HG03521 (cell line): ENCODE results near the gene TSTD1.

Source experiments
- ATAC-seq: cut with Tn5 transposase; IDR thresholded peaks from one replicate; pipeline ENCODE4 v1.9.1; 2021; ENCODE audit warnings: mild to moderate bottlenecking, moderate library complexity; ENCODE audit not compliant: unreplicated experiment

TSTD1 gene, protein sequence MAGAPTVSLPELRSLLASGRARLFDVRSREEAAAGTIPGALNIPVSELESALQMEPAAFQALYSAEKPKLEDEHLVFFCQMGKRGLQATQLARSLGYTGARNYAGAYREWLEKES

DNA sequence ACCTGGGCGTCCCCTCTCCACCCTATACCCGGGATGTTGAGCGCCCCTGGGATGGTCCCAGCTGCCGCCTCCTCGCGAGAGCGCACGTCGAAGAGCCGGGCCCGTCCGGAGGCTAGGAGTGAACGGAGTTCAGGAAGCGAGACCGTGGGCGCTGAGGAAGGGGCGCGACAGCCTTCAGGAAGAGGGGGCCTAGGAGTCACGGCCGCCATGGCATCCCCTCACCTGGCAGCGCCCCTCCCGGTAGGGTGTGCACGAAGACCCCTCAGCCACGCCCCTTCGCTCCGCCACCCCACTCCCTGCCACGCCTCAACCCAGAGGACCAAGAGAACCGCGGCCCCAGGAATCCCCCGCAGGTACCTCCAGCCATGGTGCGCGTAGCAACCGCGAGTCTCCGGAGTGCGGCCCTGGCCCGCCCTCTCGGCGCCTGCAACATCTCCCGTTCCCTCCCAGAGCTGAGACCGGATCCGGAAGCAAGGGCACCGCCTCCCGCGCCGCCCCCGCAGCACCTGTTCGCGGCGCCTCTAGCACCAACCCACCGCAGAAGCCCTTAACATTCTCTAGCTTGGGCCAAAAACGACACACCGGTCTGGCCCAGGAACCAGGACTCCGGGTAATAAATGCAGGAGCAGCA, at the start of gene TSTD1:
Gene TSTD1, minus strand, starts transcription at position 442 of the 631 bp plus-strand sequence. Its CDS starts 75 bp downstream, at position 367.
- ATAC-seq = peak; percentile 80

DNA sequence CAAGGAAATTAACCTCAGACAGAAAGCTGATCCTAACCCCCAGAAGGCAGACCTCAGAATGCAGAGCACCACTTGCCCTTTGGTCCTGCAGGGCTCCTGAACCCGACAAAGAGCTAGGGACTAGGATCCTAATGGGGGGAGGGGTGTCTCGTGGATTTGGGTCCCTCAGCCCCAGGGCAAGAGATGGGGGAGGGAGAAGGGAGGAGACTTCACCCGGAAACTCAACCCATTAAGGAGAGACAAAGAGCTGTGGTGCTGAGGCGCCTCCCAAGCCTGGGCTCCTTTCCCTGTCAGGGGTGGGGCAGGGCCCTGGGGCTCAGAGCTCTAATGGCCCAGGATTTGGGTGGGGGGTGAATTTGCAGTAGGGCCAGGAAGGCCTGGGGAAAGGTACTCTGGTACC, 47.7 kb upstream of the TSTD1 start:
- no peak for ATAC-seq

DNA sequence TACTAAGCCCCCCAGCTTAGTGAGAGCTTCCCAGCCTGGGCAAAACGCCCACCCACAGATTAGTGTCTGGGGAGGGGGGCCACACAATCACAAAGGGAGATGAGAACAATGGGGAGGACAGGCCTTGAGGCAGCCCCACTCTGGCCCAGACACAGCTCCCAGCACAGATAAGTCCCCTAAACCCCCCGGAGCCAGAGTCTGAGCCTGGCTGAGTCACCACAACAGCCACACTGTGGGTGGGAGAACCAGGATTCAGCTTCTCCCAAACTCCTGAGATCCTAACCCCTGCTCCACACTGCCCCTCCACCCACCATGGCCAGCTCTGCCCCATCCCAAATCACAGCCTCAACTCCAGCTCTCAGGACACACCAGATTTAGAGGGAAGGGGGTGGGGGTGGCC, 46.4 kb upstream of the TSTD1 start:
- ATAC-seq = no peak

DNA sequence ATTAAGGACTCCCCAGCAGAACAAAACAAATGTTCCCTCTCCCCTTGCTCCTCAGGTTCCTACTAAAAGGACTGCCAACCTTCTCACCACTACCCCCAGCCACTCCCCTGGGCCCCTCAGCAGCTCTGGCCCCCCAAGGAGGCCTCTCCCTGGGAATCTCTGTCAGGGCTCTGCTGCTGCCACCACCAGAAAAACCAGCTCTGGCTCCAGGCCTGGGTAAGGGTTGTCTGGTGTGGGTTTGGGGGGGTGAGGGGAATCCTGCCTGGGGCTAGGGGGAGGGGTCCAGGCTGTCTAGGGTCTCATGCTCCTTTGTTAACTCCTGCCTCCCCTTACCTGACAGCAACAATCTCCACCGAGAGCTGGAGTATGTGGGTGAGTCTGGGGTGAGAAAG, 45.8 kb upstream of the TSTD1 start:
- no peak for ATAC-seq

DNA sequence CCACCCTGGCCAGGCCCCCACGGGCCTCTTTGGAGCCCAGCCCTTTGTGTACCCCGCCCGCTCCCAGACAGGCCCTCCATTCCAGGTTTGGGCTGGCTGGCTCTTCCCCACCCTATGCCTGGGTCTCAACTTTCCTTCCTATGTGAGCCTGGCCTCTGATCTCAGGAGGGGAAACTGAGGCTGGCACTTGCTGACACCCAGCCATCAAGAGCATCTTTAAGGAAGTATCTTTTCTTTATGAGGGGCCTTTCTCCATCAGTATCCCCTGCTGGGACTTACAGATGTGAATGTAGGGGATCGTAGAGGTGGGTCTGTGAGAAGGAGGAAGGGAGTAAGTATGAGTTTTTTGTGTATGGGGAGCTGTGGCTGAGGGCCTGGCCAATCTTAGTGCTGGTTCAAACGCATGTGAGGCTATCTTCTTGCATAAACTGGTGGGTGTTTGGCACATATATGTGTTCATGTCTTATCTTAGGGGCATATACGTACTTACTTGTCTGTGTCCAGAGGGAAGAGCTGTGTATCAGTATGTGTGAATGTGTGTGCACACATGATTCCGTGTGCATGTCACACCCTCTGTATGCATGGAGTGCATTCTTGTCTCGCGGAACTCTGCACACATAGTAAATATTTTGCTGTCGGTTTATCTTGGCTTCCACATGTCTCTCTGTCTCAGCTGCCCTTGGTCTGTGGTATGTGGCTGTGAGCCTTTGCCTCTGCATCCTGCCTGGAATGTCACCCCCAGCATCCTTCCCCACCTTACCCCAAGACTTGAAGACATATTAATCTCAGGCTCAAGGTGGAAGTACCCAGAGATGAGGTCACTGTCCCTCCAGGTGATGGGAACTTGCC, 45.2 kb upstream of the TSTD1 start:
- ATAC-seq = no peak

DNA sequence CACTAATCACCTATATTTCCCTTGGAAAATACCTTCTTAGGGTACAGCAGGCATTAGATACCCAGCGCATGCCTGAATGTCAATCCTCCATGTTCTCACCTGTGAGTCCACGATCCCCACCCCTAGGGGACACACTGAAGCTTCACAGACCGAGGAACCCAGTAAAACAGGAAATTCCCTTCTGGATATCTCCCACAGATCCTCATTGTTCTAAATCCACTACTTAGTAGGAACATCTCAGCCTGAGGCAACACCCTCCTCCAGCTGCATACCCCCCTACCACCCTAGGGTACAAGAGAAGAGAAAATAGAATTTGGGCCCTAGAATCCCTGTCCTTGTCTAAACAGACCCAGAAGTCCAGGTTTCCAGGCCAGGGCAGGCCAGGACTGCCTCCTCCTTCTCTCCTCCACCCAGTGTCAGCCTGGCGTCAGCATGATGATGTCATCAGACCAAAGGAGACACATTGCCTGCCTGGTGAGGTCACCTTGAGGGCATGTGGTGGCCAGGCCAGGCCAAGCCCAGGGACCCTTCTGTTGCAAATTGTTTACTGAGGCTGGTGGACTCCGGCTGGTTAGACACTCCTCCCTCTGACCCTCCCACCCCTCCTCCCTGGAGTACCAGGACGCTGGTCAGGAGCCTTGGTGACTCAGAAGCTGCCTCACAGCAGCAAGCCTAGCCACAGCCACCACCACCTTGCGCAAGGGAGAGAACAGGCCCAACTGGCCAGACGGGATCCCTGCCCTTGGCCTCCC, 44.4 kb upstream of the TSTD1 start:
- ATAC-seq = no peak

DNA sequence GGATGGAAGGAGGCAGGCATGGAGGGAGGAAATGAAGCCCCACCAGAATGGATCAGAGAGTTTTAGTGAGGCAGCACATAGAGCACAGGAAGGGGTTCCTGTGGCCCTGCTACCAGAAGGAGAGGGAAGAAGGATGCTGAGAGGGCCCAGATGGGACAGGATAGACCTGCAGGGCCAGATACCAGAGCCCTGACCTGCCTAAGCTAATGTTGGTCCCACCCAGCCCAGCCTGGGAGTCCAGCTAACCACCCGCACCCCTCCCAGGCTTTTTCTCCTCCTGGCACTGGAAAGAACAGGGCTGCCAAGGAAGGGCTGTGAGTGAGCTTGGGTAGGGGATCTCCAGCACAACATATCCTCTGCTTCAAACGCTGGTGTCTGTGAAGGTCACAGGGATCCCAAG, 43.7 kb upstream of the TSTD1 start:
- ATAC-seq = no peak

DNA sequence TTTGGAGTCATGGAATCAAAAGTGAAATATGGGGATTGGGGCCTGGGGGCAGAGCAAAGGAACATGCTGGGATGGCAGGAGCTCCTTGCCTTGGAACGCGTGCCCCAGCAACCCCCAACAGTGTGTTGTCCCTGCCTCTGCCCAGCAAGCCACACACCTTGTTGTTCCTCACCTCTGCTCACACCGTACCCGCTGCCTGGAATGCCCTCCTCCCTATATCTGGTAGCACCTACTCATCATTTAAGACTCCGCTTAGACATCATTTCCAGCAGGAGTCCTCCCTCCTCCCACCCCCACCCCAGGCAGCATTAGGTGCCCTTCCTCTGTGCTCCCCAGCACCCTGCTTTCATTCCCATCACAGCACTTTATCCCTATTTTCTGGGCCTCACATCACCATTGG, 42.8 kb upstream of the TSTD1 start:
- ATAC-seq = no peak

DNA sequence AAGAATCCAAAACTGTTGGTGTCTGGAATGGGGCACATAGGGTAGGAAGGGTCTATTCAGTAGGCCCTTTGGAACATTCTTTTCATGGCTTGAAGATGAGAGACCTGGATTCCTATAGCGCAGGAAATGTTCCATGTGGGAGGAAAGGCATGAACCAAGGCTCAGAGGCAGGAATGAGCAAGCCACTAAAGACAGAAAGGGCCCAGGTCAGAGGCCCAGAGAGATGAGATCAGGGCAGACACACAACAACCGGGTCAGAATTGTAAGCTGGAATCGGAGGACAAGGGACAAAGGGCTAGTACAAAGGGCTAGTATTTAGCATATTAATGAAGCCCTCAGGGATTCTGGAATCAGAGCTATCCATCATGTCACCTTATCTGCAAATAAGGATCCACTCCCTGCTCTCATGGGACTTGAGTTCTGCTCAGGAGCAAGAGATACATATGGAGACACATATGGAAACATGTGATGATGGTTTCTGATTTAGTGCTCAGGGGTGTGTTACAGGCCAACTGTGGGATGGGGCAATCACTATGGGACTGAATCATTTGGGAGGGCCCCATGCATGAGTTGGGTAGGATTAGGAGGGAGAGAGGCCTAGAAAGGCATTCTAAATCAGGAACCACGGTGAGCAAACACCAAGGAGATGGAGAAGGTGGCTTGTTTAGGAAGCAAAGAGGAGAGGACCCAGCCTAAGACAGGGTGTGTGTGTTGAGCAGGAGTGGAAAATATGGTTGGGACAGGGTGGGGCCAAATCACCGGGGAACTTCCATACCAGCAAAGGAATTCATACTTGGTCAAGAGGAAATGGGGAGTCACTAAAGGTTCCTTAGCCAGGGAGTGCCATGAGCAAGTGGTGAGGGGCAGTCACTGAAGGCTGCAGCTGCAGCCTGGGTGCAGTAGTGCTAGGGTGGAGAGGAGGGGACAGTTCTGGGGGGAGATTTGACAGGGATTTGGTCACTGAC, 42.0 kb upstream of the TSTD1 start:
- ATAC-seq = no peak

DNA sequence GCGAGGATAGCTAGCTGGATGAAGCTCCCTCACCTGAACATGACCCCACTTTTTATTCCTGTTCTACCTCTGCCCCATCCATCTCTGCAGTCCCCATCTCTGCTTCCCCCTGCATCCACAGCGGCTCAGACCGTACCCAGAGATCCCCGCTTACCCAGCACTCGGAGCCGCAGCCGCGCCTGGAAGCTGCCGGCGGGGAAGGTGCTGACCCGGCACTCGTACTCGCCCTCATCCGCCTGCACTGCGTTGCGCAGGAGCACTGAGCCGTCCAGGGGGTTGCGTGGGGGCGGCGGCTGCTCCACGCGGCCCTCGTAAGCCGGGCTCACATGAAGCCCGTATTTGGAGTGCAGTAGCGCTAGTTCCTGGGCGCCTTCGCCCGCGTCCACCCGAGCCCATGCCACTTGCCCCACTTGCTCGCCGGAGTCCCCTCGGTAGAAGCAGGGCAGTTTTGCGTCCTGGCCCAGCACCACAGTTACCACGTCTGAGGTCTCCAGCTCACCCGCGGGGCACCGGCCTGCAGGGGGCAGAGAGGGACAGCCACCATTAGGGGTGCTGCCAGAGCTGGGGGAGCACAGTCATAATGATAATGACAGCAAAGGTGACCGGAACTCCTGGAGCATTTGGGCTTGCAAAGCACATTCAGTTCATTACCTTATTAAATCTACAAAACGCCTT, 40.8 kb upstream of the TSTD1 start:
- no peak for ATAC-seq

DNA sequence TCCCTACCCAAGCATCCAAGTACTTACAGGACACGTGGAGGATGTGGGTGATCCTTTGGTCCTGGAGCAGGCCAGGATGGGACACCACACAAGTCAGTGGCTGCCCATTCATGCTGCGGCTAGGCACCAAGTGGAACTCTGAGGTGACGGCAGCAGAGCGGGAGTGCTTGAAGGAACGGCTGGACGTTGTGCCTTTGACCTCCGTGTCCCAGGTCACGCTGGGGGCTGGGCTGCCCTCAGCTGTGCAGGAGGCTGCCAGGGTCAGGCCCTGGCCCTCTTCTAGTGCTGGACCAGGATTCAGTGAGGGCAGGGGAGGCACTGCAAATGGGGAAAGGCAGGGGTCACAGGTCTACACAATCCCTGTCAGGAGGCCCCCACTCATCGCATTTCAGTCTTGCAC, 38.7 kb upstream of the TSTD1 start:
- ATAC-seq = no peak

DNA sequence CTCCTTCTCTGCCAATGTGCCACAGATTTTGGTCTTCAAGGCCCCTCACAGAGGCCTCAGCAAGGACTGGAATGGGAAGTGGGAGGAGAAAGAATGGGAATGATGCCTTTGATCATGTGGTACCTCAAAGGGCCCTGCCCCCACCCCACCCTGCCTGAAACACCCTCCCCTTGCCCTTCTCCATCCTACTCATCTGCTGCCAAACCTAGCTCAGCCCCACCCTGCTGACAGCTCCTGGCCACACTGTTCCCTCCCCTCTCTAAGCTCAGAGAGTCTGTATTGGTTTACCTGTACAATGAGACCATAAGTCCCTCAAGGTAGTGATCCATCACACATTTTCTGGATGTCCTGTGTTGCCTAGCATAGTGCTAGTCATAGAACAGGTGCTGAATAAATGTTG, 37.6 kb upstream of the TSTD1 start:
- no peak for ATAC-seq

DNA sequence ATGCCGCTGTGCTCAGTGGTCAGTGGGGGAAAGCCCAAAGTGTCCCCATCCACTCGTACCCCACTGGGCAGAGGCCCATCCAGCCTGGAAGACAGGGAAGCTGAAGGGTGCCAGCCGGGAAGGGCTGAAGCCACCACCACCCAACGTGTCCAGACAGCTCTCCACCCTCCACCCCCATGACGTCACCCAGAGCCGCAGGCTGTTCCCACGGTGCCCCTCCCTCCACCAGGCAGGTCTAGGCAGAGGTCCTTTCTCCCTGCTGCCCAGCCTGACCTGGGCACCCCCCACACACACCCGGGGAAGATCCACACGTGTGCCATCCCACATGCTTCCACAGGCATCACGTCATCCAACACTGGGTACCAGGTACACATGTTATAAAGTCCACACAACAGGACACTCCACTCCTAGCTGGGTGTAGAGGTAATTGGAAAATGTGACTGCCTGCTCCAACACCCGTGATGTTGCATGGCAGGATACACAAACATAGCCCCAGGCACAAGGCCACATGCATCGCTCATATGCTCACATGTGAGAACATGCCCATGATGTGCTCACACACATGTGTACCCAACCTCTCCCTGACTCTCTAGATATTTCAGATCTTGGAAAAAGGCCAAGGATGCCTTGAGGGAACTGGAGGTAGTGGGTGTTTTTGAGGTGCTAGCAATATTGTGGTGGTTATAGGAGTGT, 36.1 kb upstream of the TSTD1 start:
- no peak for ATAC-seq

DNA sequence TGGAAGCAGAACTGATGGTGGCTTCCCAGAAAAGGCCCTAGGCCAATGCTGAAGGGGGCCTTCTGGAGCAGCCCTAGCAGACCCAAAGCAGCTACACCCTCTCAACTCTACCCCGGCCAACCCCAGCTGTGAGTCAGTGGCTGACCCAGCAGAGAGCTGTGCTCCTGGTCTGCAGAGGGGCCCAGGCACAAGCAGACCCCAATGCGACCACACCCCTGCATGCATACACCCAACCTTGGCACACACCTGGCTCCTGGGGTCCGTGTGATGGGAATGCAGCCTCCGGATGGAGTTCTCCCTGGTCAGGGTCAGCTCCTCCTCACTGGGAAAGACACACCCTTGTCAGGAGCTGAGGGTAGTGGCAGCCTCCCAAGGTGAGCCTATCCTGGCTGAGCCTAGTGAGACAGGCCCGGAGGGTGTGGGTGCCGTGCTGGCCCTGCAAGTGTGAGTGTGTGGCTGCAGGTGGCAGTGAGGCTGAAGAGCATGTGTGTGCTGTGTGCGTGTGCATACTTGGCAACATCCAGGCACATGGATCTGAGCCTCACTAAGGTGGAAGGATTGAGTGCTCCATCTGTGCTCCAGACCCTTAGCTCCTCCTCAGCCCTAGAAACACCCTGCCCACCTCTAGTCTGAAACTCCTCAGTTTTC, 34.8 kb upstream of the TSTD1 start:
- ATAC-seq = no peak

DNA sequence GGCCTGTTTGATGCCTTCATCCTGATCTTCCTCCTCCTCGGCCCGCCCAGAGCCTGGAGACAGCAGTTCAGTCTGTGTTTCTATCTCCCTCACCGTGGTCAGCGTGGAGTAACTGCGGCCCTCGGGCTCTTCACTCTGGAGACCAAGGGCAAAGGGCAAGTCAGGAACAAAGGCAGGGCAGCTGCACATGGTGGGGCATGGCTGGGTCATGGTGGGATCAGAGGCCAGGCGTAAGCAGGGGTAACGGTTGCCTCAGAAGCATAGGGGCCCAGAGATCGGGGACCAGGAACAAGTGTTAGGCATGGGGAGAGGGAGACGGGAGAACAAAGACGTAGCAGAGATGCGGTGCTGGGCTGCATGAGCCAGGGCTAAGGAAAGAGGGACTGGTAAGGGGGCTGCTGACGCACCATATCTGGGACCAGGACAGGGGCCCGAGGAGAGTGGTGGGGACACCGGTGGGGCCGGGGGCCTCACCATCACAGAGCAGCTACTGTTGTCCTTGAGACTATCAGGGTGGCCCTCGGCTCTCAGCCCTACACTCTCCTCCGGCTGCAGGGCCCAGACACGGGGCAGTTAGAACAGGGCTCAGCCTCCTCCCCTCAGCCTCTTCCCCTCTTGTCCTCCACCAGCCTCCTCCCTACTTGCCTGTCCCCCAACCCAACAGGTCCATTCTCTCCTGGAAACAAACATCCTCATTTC, 34.1 kb upstream of the TSTD1 start:
- ATAC-seq = no peak

DNA sequence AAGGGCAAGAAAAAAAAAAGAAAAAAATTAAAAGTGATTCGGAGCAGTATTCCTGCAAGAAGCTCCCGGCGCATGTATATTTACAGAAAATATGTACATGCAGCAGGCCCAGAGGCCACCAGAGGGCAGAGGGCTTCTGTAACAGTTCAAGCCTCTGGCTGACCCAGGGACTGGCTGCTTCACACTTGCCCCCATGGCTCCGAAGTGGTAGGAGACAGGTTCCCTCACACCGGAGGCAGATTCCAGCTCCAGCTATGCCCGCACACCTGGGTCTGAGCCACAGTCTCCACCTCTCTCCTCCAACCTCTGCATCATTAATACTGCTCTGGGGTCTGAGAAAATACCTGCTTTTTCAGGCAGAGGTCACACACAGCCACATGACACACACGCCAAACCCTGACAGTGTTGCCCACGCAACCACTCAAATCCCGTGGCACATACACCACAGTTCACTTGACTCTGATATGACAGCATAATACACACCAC, 33.2 kb upstream of the TSTD1 start:
- no peak for ATAC-seq

DNA sequence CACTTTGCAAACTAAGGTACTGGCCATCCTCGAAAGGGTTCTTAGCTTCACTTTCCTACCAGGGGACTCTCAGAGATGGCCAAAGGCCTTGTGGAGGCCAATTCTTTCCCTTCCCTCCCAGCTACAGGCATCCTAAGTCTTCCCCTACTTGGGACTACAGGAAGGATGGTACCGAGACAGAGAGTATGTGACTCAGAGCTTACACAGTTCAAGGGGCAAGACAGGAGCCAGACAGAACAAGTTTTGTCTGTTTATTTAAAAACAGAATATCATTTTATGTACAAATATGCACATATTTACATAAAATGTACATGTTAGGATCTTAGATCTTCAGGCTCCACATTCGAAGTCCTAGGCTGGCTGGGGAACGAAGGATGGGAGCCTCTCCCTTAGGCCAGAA, 32.0 kb upstream of the TSTD1 start:
- no peak for ATAC-seq

DNA sequence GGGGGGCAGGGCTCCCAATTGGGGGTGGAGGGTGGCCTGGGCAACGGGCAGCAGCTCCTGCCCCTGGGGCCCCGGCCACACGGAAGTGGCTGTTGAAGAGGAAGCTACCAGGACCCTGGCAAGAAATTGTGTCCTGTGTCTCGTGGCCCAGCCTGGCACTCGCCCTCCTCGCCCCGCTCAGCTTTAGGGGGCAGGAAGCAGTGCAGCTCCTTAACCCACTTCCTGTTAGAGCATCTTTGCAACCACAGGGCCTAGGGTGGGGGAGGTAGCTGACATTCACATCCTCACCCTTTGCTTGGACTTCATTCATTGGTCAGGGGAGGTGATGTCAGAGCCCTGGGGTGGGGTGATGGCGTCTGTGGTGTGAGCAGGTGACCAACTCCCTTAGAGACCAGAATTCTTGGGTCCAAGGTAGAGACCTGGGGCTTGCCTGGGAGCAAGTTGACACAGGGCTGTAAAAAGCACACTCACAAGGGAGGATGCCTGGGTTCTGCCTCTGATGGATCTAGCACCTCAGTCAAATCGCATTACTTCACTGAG, 31.0 kb upstream of the TSTD1 start, which contains the start of gene ARHGAP30:
Gene ARHGAP30, minus strand, starts transcription at position 161 of the 540 bp plus-strand sequence. CDS start 267 bp downstream, outside the sequence.
- ATAC-seq = peak; percentile 88
